Eye (tissue), 1 donor: ENCODE measurements around the gene RDH5.
A peak's percentile ranks its signal among the peaks of the same experiment; 100 is the strongest.

Experiments
- DNase-seq: peaks from one replicate; pipeline ENCODE4 v3.0.0-alpha.2; 2015

The RDH5 gene, protein sequence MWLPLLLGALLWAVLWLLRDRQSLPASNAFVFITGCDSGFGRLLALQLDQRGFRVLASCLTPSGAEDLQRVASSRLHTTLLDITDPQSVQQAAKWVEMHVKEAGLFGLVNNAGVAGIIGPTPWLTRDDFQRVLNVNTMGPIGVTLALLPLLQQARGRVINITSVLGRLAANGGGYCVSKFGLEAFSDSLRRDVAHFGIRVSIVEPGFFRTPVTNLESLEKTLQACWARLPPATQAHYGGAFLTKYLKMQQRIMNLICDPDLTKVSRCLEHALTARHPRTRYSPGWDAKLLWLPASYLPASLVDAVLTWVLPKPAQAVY

DNA sequence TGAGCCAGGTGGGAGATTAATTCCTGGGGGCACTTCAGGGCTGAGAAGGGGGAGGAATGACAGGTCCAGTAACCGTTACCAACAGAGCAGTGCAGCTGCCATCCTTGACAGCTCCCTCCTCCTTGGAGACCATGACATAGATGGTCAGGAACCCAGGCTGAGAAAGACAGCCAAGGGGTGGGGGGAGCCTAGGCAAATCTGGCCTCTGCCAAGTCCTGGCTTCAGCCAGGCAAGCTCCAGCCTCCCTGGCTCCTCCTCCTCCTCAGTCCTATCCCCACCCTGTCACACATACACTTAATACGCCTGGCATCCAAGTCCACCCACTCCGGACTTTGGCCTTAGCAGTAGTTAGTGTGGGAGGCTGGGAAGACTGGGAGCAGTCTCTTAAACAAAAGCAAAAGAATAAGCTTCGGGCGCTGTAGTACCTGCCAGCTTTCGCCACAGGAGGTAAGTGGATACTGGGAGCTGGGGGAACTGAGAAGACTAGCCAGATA, at the start of gene RDH5:
Gene RDH5, plus strand, starts transcription at position 323 of the 494 bp plus-strand sequence. CDS start 792 bp downstream, outside the sequence.
- DNase-seq = no peak

DNA sequence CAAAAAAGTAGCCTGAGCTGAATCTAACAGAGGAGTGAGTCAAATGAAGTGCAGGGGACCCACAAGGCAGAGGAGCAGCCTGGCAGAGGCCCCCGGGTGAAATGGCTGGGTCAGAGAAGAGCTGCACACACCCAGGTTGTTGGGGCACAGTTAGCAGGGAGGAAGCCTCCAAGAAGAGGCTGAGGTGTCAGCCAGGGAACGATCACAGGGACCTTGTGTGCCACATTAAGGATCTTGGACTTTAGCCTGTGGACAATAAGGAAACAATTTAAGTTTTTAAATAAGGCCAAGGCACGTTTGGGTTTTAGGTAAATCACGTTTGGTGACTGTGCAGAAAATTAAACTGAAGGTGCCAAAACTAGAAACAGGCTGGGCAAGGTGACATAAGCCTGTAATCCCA, 48.4 kb upstream of the RDH5 start:
- DNase-seq = no peak

GRCh38 chr12:55673638-55674037, 46.6 kb upstream of the RDH5 start:
- no peak for DNase-seq

DNA sequence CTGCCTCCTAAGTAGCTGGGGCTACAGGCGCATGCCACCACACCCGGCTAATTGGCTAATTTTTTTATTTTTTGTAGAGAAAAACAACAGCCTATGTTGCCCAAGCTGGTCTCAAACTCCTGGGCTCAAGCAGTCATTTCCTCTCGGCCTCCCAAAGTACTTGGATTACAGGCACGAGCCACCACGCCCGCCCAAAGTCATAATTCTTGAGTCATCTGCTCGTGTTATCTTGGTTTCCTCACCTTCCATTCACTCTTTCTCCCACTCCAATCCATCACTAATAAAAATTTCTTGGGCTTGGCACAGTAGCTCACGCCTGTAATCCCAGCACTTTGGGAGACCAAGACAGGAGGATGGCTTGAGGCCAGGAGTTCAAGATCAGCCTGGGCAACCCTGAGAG, 44.5 kb upstream of the RDH5 start:
- no peak for DNase-seq

- DNase-seq = no peak
Observed at GRCh38 chr12:55676707-55677106, 43.5 kb upstream of the RDH5 start.

GRCh38 chr12:55679691-55680090, 40.5 kb upstream of the RDH5 start:
- DNase-seq = no peak

GRCh38 chr12:55681142-55682077, 38.8 kb upstream of the RDH5 start:
- DNase-seq = peak; percentile 73

DNA sequence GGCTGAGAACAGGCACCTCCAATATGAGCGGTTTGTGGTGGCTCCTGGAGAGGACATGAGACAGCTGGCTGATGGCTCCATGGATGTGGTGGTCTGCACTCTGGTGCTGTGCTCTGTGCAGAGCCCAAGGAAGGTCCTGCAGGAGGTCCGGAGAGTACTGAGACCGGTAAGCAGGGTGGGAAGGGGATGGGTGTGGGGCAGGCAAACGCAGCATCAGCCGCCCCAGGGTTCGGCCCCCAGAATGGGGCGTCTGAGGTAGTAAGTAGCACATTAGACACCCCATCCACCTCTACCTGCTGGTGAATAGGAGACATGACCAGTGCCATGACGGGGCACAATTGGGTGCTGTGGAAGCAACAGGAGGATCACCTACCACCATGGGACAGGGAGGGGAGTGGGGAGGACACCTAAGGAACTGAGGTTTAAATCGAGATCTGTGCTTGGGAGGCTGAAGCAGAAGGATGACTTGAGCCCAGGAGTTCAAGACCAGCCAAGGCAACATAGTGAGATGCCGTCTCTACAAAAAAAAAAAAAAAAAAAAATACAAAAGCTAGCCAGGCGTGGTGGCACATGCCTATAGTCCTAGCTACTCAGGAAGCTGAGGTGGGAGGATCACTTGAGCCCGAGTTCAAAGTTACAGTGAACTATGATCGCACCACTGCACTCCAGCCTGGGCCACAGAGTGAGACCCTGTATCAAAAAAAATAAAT, 38.0 kb upstream of the RDH5 start:
- no peak for DNase-seq

- no peak for DNase-seq
Observed at GRCh38 chr12:55683676-55684075, 36.5 kb upstream of the RDH5 start.

DNA sequence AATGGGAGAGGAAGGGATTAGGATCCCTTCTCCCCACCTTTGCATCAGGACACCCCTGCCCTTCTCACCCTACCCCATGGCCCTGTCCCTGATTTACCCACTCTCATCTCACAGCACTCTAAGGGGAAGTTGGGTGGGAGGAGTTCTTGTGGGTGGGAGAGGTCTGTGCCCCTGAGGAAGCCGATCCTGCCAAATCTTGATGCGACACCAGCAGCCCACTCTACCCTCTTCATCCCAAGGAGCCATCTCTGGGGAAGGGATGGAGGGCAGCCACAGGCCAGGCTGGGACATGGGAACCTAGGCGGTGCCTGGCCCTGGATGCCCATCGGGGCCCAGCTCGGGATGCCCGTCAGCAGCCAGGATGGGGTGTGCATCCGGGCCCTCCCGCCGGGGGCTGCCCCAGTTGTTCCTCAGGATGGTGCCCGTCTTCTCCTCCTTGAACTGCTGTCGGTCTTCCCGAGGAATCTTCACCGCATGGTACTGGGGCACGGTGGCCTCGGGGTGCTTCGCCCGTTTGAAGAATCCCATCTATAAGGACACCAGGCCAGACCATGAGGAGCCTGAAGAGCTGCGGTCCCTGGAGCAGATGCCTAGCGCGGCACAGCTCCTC, 35.3 kb upstream of the RDH5 start:
- DNase-seq = no peak

GRCh38 chr12:55685671-55686070, 34.5 kb upstream of the RDH5 start:
- no peak for DNase-seq

DNA sequence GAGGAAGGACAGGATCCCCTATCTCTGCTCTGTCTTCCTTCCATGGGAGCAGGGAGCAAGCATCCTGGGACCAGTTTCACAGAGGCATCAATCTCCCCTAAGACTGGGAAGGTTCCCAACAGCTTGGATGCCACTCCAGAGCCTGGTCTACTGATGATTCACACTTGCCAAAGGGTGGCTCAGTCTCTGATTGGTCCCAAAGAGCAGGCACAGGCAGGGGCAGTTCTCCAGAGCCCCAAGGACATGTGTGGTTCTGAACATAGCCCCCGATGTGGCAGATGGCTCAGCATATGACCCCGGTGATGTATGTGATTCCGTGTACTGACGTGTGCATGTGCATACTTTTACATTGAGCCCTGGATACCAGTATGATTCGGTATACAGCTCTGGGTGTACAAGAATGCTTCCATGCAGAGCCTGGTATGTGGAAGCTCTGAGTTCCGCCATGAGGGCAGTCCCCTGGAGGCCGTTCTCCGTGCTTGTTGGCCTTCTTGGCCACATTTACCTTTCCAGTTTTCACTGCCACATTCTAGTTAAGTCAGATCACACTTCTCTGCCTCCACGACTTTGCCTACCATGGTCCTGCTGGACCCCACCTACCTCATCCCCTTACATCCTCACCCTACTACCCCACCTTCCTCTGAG, 33.7 kb upstream of the RDH5 start:
- no peak for DNase-seq

- DNase-seq = no peak
Observed at GRCh38 chr12:55687746-55688145, 32.4 kb upstream of the RDH5 start.

DNA sequence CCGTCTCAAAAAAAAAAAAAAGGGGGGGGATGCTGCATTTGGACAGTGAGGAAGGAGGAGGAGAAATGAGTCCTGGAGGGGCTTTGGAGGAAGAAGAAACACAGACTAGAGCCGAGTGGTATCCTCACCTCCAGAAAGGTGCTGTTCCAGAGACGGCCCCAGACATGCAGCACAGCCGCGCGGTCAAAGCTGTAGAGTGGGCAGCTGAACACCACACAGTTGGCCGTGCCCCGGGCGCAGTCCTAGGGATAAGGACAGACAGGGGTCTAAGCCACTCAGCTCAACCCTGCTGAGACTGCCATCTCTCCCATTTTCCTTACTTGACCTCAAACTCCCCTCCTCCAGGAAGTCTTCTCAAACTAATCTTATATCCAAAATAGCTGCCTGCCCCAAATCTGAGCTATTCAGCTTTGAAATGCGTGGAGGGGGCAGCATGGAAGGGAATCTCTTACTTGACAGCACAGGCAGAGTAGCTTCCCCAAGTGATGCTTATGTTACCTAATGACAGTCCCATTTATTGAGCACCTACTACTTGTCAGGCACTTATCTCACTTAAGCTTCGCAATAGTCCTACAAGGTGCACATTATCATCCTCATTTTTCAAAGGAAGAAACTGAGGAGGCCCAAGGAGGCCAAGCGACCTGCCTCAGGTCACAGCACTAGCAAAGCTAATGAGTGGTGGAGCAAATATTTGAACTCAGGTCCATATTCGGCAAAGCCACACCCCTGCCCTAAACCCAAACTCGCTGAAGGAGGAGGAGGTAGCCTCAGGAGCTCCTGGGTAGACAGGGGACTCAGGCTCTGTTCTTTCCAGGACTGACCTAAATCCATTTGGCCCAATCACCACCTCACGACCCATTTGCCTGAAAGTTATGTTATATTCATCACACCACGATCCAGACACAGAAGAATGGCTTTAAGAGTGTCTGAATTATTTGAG, 31.2 kb upstream of the RDH5 start:
- no peak for DNase-seq

DNA sequence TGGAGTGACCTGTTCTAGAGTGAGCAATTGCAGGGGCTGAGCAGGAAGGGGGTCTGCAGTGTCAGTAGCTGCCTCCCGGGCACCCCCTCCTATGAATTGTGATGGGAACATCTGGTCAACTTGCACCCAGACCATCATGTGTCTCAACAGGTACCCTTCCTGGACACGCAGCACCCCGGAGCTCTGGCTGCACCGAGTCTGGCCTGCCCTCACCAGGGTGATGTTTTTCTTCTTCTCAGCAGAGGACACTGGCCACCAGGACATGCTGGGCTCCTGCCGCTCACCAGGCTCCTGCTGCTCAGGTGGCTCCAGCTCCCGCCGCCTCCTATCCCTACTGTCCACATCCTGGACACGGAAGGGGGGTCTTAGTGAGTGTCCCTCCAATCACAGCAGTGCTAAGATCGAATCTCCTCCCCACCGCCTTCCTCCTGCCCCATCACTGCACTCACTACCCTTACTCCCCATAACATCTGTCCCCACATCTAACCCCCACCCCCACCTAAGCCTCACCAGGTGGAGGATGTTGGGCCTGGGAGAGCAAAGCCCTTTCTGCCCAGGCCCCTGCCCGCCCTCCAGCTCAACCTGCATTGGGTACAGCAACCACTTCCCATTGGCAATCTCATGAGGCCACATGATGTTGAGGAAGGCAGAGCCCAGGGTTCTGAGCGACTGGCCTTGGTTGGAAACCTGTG, 27.4 kb upstream of the RDH5 start:
- DNase-seq = no peak

GRCh38 chr12:55693323-55694187, 26.6 kb upstream of the RDH5 start:
- DNase-seq = no peak

DNA sequence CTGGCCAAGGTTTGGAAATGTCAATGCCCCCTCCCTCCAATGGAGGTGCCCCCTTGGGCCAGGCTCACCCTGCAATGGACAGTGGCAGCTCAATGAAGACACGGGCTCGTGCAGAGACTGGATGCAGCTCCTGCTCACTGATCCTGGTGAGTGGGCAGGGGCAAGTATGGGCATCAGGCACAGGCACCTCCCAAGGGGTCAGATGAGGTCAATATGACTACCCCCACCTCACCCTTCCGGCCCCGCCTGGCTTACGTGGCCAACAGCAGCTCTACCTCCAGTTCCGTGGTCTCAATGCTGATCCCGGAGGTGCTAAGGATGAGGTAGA, 26.0 kb upstream of the RDH5 start:
- DNase-seq = no peak

DNA sequence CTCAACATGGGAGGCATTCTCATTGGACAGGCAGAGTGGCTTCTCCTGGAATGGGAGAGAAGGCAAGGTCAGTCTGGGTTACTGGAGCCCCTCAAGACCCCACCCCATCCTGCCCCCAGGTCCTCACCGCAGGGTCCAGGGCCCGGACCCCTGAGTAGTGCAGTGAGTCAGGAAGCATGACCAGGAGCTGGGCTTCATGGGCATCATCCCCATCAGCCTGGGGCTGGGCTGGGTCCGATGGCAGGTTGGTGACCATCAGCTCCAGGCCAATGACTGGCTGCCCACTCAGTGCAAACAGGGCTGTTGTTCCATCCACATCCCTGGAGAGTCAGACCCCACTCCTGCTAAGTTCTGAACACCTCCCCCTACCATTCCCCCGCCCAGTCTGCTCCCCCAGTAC, 25.5 kb upstream of the RDH5 start:
- no peak for DNase-seq

- no peak for DNase-seq
Observed at GRCh38 chr12:55695349-55695748, 24.8 kb upstream of the RDH5 start.

- DNase-seq = no peak
Observed at GRCh38 chr12:55696141-55696540, 24.1 kb upstream of the RDH5 start.
